Amniotic stem cell (primary cell): ENCODE results near the gene MAGI2.
"Not testable (repeated sequence)": the region's sequence is repeated elsewhere in the genome, so short reads cannot be mapped to it uniquely, and the experiment has no call there.

Experiments used
- DNase-seq: peaks from one replicate; lab custom pipeline; 2025; lab: John Stamatoyannopoulos, UW

The MAGI2 gene

DNA sequence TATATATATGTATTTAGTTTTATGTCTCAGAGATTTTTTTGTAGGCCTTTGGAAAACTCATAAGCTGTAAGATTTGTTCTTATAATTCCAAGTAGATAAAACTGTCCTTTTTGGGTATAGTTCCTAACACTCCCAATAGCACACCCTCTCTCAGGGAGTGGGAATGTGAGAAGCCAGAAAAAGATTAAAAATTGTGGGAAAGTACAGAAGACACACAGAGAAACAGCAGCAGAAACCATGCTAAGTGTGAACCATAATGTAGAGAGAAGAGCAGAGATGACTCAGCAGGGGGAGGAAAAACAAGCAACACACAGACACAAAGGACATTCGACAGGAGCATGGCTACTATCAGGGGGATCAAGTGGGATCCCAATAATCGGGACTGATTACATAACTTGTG, 401.6 kb downstream of the MAGI2 start:
- DNase-seq, result no peak

DNA sequence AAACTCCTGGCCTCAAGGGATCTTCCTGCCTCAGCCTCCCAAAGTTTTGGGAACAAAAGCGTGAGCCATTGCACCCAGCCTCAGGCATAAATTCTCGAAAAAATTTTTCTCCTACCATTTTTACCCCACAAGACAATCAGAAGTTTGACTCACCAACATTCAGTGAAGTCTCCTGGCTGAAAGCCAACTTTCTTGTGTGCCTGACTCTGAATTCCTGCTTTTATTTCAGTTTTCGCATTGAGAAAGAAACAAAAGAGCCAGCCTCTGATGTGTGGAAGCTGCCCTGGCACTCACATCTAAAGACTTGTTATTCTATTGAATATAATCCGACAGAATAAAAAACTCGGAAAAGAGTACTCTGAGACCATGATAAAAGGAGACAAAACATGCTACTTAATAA, 402.9 kb downstream of the MAGI2 start:
- DNase-seq, result no peak

DNA sequence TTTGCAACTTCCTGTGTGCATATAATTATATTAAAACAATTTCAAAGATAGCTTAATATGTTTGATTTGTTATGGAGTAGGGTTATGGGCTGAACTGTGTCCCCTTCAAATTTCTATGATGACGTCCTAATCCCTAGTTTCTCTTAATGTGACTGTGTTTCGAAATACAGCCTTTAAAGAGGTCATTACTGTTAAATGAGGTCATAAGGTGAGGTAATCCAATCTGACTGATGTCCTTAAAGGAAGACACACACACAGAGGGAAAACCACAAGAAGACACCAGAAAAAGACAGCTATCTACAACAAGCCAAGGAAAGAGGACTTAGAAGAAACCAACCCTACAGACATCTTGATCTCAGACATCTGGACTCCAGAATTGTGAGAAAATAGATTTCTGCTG, 407.4 kb downstream of the MAGI2 start:
- DNase-seq, result no peak

DNA sequence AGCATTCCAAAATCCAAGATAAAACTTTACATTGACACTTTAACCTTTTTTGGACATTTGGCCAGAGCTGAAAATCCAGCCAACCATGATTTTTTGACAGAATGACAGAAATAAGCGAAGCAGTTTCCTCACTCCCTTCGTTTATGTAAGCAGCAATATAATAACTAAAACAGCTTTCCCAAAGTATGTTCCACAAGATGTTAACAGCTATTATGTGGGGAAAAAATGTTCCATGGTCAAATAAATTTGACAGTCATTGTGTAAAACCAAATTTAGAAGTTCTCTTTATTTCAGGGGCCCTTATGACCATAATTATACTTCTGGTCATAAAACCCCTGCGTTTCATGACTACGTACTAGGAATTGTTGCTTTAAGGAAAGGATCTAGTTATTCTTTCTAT, 416.5 kb downstream of the MAGI2 start:
- no peak for DNase-seq

DNA sequence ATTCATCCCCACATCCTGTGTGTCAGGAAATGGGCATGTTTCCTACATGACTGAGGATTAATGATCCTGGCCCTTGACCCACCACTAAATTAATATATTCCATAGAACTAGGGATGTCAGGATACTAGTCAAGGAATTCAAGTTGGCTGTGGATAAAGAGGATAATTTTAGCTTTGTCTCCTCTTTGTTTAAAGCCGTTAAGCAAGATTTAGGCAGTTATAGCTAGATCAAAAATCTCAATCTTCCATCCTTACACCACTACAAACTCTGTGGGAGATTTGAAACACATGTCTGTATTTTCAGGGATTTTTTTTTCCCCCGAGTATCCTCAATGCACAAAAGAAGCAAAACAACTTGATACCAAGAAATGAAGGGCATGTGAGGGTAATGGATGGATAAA, 417.1 kb downstream of the MAGI2 start:
- no peak for DNase-seq

DNA sequence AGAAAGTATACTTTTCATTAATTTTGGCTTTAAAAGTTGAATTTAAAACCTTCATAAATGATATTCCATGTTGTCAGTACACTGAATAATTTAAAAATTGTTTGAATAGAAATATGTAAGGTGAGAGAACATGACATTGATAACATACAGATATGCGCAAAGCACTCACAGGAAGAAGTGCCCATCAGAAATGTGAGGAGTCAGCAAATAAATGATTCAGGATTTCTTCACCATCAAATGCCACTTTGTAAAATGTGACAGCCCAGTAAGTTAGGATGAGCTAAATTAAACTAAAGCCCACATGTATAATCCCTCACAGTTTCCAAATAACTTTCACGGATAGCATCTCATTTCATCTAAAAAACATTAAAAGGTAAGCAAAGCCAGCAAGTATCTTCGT, 417.6 kb downstream of the MAGI2 start:
- DNase-seq, result no peak

DNA sequence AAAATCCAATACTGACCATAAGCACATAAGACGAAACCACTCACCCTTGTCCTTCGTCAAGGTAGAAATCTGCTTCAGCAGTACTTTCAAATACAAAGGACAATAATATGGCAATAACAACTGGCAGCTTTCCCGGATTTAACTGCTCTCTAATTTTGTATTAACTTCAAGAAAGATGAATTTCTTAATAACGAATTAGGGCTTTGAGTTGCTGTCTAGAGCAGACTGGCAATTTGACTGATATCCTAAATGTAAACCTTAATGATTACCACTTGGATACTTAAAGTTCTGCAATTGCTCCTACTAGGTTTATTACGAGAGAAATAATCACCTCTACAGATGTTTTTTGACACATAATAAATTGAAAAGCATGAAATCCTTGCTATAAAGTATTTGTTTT, 418.7 kb downstream of the MAGI2 start:
- DNase-seq, result no peak

DNA sequence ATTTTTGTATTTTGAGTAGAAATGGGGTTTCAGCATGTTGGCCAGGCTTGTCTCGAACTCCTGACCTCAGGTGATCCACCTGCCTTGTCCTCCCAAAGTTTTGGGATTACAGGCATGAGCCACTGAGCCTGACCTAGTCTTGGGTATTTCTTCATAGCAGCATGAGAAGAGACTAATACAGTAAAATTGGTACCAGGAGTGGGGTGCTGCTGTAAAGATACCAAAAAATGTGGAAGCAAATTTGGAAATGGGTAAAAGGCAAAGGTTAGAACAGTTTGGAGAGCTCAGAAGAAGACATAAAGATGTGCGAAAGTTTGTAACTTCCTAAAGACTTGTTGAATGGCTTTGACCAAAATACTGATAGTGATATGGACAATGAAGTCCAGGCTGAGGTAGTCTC, 433.8 kb downstream of the MAGI2 start:
- not testable (repeated sequence) for DNase-seq

DNA sequence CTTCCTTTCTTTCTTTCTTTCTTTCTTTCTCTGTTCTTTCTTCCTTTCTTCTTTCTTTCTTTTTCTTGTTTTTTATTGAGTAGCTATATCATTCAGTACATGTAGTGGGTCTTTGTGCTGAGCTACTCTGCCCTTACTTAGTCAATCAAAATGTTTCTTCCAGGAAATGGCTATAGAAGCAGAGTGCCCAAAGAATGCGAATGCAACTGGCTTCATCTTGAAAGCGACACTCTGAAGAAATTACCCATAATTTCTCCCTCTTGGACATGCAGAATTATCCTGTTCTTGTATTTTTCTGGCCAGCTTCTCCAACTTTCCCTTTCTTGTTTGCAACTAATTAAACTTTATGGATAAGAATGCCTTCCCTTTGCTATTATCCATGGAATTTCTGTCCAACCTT, 441.5 kb downstream of the MAGI2 start:
- no peak for DNase-seq

DNA sequence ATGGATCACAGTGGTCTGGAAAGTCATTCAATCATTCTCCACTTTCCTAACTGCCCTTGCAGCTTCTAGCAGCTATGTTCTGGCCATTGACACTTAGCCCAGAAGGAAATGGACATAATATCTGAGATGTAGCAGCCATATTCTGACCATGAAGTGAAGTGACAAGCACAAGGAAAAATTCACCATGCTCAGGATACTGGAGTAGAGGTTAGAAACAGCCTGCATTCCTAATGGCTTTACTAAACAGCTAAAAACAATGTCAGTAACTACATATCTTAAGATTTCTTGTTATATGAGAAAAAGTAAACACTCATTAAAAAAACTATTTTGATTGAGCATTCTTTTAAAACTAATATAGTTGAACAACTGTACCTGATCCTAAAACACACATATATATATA, 443.8 kb downstream of the MAGI2 start:
- no peak for DNase-seq

DNA sequence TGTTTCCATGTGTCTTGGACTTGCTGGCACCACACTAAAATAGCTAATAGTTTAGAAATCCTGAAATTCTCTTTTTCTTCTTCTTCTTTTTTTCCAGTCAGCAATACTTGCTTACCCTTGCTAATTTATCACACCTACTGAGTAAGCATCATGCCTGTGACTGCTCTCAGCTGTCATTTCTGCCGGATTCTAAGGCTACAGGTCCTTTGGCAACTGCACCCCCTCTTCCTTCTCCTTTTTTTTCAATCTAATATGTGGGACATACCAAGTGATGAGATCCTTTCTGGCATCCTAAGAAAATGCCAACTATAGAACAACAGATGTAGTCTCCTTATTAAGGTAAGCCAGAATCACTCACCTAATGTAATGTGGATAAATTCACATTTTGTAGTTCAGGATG, 444.7 kb downstream of the MAGI2 start:
- no peak for DNase-seq

DNA sequence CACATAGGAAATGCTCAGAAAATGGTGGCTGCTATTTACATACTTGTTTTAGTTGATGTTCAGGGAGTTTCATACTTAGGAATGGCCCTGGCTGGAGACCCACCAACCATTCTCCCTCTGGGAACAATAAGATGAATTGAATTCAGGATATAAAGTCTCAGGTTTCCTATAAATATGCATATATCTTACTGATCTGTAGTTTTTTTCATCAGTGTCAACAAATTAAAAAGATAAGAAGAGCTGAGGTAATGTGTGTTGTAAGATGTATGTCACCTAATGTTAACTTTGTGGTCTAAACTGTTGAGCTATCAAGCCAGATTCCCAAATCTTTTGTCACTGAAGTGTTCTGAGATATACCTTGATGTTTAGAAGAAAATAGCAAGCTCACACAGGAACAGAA, 457.5 kb downstream of the MAGI2 start:
- no peak for DNase-seq

DNA sequence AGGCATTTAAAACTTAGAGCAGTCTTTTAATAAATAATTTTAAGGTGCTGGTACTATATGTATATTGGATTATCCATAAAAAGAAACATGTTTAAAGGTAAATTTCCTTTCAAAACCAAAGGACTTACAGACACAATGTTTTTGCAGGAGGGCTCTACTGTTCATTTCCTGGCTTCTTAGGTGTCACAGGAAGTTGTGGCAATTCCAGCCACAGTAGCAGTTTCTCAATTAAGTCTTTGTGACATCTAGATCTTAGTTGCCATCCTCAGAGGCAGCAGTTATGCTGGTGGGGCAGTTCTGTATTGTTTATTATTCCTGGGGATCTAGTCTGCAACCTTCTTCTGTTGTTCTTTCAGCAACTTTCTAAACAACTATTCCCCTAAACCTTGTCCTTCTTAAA, 460.1 kb downstream of the MAGI2 start:
- no peak for DNase-seq

DNA sequence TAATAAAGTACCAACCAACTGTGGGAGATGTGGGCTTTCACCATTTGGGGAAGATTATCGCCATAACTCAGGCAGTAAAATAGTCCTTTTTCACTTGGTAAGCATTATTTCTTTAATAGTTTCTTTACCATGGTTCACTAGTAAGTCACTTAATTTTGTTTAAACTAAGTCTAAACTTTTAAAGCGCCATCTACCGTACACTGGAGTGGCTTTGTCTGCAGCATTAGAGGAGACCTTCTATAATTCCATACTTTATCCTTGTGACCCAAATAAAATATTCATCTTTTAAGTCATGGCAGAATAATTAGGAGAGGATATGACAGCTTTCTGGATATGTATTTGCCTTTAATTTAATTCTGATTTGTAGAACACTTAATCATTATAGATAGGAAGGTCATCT, 468.0 kb downstream of the MAGI2 start:
- no peak for DNase-seq

DNA sequence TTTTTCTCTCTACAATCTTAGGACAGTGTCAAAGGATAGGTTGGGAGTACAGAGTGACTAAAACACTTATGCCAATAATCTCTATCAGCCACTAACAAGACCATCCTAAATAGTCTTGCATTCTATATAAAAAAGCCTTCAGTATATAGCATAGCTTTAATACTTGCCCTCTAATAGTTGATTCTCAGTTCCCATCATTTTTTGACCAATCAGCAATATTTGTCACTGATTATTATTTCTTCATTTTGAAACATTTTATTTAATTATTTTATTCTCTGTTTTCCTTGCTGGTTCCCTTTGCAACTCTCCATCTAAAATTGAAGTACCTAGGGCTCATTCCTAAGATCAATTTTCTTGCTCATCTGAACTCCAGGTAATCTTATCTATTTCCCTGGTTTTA, 470.0 kb downstream of the MAGI2 start:
- DNase-seq, result no peak

DNA sequence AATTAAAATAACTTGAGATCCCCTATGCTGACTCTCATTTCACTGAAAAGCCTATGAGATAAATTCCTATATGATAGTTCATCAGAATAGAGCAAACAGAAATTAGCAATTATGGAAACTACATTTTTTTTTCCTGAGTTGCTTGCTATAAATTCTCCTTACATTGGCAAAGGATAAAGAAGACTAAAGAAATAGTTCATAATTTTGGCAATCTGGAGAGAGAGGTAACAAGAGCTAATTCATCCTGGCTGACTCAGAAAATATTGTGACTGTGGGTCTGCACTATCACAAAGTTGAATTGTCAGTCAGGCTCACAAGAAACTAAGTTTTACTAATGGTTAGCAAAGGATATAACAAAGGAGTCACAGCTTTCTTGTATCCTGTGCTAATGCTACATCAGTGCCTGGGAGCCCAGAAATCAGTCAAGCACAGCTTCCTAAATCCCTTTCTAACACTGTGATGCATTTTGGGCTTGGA, 483.0 kb downstream of the MAGI2 start:
- DNase-seq, result no peak

DNA sequence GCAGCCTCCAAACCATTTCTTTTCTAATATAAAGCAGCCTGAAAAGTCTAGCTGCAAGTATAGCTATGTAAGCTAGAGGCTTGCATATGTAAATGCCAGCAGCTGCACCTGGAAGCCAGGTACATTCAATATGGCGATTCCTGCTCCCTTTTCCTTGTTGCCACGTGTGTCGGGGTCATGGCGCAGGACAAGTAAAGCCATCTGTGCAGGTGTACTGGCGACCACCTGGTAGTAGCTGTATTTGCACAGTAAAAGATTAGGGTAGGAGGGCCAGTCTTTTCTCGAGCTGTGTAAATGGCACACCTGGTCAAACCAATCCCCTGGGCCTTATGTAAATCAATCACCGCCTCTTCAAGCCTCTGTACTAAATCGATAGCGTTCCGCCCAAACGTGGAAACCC, 484.5 kb downstream of the MAGI2 start:
- no peak for DNase-seq

DNA sequence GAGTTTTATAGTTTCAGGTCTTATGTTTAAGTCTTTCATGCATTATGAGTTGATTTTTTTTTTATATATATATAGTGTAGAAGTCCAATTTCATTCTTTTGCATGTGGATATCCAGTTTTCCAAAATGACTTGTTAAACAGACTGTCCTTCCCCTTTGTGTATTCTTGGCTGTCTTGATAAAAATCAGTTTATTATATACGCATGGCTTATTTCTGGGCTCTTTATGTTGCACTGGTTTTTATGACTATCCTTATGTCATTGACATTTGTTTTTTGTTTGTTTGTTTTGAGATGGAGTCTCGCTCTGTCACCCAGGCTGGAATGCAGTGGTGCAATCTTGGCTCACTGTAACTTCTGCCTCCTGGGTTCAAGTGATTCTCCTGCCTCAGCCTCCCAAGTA, 485.9 kb downstream of the MAGI2 start:
- not testable (repeated sequence) for DNase-seq

DNA sequence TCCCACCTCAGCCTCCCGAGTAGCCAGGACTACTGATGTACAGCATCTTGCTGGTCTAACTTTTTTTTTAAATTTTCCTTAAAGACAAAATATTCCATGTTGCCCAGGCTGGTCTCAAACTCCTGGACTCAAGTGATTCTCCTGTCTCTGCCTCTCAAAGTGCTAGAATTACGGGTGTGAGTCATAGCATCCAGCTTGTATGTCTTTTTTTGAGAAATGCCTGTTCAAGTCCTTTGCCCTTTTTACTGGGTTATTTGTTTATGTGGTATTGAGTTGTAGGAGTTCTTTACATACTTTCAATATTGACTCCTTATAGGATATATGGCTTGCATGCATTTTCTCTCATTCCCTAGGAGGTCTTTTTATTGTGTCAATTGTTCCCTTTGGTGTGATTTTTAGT, 486.4 kb downstream of the MAGI2 start:
- DNase-seq, result no peak

DNA sequence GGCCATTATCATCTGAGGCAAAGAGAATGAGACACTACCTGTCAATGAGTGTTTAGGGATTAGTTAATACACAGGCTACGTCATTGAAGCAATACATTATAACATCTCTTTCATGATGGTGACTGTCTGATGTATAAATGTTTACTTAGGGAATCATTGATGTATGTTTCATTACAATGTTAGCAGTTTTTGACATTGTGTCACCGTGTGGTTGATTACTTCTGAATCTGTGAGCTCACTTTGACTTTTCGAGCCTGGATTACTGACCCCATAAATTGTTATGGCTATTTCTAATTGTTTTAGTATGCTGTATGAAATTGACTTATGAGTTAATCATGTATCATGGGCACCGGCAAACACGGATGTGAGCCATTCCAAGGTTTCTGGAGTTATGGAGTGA, 494.0 kb downstream of the MAGI2 start:
- DNase-seq, result no peak

DNA sequence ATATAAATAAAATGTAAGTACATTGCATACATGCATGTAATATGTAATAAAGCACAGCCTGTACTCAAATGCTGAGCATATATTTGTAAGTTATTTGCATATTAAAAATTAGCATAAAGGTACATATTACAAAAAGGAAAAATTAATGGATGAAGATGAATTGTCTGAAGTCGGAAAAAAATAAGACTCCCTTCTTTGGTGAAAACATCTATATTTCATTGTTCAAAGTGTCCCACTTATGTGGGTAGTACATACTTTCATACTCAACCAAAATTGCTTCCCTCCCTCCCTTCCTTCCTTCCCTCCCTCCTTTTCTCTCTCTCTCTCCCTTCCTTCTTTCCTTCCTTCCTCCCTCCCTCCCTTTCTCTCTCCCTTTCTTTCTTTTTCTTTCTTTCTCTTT, 498.1 kb downstream of the MAGI2 start:
- no peak for DNase-seq

DNA sequence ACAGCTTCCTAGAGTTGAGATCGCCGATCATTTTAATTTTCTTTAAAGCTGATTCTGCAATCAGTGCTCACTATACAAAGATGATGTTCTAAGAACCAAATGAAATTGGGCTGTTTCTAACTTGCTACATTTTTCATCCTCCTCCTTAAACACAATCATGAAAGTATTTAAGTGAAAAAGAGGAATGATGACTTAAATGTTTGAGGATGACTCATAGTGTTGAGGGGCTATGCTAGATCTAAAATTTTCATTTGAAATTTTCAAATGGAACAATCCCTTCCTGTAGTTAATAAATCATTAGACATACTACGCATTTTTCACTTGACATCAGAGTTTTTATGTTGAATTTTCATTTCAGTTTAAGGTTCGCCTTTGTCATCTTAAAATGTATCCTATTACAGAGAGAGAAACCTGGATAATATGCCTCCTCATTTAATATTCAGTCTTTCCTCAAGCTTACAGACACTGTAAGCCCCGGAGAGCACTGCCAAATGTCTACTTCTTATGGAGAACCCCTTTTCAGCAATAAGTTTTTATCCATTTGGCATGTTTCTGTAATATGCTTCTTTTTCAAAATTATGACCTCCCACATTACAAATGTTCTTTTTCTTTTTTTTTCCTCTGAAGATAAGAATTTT, 499.6 kb downstream of the MAGI2 start:
- DNase-seq, result no peak

DNA sequence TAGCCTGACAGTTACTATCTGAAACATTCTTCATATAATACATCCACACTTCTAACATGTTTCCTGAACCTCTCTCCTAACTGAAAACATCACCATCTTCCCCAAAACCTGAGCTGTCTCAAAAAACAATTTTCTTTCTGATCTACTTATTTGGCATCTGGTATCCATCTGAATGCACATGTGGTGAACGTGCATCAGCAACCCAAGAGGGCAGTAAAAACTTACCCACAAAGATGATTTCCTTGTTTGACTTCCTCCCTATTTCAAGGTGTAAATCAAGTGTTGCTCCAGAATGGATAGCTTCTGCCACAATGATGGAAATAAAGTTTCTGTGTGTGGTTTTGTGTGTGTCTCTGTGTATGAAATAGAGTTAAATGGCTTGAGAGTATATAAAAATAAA, 500.4 kb downstream of the MAGI2 start:
- no peak for DNase-seq

DNA sequence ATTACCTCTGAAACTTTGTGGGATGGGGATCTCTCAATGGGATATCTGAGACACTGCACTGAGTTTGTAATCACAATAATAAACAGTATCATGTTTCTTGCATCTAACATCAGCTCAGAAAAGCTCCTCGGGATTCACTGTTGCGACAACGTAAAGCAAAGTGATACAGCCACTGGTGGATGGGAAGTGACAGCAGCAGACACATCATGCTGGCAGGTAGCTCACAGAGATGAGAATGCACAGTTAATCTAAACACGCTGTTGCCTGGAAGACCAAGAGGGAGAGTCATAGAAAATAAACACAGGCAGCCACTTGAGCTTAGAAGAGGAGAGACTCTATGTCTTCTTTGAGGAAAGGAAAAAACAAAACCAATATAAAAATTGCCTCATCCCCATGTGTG, 513.8 kb downstream of the MAGI2 start:
- no peak for DNase-seq

DNA sequence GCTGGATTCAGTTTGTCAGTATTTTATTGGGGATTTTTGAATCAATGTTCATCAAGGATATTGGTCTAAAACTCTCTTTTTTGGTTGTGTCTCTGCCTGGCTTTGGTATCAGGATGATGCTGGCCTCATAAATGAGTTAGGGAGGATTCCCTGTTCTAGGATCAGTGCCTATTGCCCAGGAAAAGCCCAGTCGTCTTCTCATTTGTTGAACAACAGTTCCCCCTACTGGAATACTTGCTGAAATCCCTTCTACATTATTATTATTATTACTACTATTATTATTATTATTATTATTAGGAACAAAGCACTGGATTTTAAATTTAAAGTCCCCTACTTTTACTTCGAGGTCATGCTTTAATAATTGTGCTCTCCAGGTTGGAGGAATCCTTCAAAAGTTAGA, 528.9 kb downstream of the MAGI2 start:
- peak; percentile 23 for DNase-seq
